Stimulated activated CD4-positive, alpha-beta T cell treated with anti-CD3 and anti-CD28 coated beads, TNF-alpha, amount 100 ng/mL, for 48 hours (primary cell): ENCODE measurements around the gene TRIM2.

Experiments used
- DNase-seq, 3 donors: peaks; one replicate each; pipeline ENCODE4 v3.0.0-alpha.2; 2020; ENCODE audit warnings: low read depth in 3 of 3

TRIM2 gene

GRCh38 chr4:153275380-153276276, 71.4 kb downstream of the TRIM2 start:
- DNase-seq = no peak

DNA sequence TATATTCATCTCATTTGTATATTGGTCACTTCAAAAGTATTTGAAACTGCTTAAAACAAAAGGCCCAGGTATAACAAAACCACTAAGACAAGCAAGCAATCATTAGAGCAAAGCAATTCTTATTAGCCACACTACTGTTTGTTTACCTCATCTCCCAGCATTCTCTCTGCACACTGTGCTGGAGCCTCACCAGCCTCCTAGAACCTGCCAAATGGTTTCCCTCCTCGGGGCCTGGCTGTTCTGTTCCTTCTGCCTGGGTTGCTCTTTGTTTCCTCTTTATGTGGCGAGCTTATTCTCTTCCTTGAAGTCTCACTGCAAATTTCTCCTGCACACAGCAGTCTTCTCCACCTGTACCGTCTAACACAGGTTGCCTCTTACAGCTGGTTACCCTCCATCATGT, 72.7 kb downstream of the TRIM2 start:
- DNase-seq = no peak

DNA sequence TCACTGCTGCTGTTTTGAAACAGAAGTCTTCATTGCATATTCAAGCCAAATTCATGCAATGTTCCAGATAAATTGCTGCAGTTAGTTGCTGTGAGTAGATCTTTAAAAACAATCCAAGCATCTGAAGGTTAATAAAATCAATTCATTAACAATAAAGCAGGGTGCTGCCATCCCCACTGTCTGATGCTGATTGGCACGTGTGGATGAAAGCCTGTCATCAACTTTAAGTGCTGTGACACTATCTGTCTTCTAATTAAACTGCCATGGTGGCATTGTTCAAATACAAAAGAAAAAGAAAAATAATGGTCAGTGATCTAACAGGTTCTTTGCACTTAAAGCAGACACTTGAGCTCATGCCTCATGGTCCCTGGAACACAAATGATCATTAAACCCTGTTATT, 77.2 kb downstream of the TRIM2 start:
- no peak for DNase-seq

GRCh38 chr4:153282023-153282422, 77.8 kb downstream of the TRIM2 start:
- no peak for DNase-seq

- no peak for DNase-seq
Measured at GRCh38 chr4:153283260-153283659, 79.0 kb downstream of the TRIM2 start.

DNA sequence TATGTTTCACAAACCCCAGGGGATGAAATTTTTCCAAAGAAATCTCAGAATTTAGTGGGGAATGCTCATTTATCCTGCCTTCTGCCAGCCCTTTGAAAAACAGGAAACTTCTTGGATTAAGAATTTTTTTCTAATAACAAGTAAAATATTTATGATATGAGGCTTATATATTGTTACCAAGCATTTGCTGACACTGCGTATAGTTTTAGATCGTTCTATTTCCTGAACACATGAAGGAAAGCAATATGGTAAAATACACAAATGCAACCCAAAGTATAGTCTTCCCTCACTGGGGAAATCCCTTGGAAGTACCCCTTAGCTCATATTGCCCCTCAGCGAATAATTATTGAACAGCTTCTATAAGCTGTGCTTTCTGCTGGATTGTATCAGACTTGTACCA, 85.9 kb downstream of the TRIM2 start:
- no peak for DNase-seq

DNA sequence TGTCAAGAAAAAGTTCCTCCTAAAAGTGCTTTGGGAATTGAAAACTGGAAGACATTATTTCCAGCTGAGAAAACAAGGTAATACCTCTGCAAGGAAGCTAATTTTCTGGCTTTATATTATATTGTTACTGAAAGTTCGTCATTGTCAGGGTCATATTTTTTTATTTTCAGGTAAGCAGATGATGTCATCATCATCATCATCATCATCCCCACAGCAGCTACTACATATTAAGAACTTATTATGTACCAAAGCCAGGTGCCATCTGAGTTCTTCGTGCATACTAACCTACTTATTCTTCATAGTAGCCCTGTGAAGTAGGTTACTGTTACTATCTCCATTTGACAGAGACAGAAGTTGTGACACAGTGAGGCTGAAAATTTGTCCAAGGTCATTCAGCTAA, 87.3 kb downstream of the TRIM2 start:
- DNase-seq = no peak

- DNase-seq = no peak
Measured at GRCh38 chr4:153292897-153293741, 88.9 kb downstream of the TRIM2 start.

GRCh38 chr4:153293742-153294057, 89.5 kb downstream of the TRIM2 start:
- DNase-seq = no peak

DNA sequence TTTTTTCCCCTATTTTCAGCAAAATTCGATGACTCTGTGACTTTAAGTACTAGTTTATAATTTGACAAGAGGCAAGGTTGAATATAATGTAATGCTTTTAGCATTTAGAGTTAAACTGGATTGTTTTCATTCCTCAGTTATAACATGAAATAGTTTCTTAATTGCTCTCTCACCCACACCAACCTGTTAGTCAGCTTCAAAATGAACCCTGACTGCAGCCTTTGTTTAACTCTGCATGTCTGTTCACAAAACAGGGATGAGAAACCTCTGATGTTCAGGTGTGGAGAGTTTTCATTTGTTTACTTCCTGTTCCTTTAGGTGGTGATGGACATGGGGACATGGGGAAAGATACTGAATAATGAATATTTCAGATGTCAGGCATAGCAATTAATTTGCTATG, 90.4 kb downstream of the TRIM2 start:
- DNase-seq = no peak

- DNase-seq = no peak
Measured at GRCh38 chr4:153295131-153295755, 91.0 kb downstream of the TRIM2 start.

DNA sequence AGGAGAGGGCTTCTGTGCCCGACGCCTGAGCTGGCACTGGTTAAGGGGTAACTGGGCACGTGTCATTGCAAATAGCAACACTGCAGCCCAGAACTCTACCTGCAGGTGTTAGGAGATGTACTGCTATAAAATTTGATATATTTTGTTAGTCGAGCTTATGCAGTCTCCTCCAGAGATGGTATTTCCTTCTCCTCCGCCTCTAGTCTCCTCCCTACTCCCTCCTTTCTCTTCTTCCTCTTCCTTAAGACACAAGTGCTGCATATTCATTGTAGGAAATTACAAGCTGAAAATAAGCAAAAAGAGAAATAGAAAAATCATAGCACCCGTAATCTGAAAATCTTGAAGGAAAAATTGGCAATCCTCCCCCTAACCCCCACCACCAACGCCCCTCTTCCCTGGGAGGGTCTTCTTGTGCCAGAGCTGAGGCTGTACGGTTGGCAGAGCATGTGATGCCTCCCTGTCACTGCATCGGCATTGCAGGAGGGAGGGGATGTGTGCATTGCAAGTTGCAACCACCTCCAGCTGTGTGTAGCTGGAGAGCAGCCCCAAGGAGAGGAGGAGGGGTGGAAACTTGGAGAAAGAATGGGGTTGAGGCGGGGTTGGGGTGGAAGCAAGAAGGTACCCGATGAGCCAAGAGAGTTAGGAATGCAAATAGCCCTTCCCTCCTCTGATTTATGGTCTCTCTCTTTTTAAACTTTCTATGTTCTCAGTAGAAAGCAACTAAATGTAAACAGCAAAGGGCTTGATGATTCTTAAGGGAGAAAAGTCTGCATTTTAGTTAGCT, 92.0 kb downstream of the TRIM2 start:
- no peak for DNase-seq

GRCh38 chr4:153297116-153297515, 92.9 kb downstream of the TRIM2 start:
- DNase-seq = no peak

- DNase-seq = no peak
Measured at GRCh38 chr4:153310793-153311192, 106.5 kb downstream of the TRIM2 start.

GRCh38 chr4:153314915-153315314, 110.7 kb downstream of the TRIM2 start:
- DNase-seq = no peak

DNA sequence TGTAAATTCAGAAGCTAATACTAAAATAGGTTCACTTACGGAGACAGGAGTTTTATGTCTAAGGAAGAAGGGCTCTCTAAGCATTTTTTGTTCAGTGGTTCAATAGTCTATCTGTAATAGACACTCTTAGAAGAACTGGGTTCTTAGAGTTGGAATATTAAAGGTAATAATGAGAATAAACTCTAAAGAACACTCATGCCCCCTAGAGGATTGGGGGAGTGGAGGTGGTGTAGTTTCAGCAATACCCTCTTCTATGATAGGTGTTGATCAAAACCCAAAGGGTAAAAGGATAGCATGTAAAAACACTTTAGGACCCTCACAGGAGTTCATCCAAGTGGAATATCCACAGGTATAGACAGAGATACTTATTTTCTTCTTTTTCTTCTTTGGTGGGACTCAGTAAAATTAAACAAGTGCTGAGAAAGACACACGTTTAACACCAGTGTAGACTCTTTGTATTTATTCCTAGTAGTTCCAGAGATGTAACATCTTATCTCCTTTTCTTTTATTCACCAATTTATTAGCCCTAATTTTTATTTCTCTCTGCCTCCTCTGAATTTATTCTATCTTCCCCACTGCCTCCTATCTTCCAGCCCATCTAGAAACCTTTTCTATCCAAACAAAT, 114.6 kb downstream of the TRIM2 start:
- peak in 1 of 3 donors; percentile 13 for DNase-seq

GRCh38 chr4:153322791-153323190, 118.5 kb downstream of the TRIM2 start:
- no peak for DNase-seq

- no peak for DNase-seq
Measured at GRCh38 chr4:153324046-153324445, 119.8 kb downstream of the TRIM2 start.

DNA sequence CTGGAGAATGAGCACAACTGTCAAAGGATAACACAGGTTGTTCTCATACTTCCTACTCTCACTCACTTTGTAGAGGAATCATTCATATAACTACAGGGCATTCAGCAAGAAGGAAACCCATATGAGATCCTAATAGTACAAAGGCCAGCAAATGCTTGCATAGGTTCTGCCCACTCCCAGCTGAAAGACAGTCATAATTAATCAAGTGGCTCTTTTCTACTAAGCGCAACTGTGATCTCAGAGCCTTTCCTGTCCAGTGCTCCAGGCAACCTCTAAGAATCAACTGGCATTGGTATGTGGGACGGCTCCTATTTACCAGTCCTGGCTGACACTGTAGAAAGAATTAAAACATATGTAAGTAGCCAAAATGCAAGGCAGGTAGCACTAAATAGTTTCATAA, 121.3 kb downstream of the TRIM2 start:
- no peak for DNase-seq

GRCh38 chr4:153326513-153326912, 122.3 kb downstream of the TRIM2 start:
- no peak for DNase-seq

- DNase-seq = no peak
Measured at GRCh38 chr4:153327247-153327646, 123.0 kb downstream of the TRIM2 start.
